Measurements from ENCODE around the gene ADD3.

DNA sequence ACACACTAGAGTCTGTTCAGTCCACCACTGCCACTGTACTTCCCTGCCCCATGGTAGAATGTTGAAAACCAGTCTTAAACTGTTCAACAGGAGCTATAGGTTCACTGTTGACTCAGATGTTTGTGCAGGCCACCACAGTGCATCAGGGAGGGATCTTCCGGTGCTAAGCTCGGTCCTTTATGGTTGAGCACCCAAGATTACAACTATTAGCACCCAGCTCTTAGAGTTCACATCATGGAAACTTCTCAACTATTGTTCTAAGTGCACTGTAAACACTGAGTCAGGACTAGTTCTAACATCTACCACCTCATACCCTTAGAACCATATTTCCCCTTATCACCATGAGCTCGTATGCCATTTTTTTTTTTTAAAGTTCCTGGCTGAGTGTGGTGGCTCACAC is 102.6 kb downstream of the ADD3 start:
- TF ChIP-seq, protein P1, sequence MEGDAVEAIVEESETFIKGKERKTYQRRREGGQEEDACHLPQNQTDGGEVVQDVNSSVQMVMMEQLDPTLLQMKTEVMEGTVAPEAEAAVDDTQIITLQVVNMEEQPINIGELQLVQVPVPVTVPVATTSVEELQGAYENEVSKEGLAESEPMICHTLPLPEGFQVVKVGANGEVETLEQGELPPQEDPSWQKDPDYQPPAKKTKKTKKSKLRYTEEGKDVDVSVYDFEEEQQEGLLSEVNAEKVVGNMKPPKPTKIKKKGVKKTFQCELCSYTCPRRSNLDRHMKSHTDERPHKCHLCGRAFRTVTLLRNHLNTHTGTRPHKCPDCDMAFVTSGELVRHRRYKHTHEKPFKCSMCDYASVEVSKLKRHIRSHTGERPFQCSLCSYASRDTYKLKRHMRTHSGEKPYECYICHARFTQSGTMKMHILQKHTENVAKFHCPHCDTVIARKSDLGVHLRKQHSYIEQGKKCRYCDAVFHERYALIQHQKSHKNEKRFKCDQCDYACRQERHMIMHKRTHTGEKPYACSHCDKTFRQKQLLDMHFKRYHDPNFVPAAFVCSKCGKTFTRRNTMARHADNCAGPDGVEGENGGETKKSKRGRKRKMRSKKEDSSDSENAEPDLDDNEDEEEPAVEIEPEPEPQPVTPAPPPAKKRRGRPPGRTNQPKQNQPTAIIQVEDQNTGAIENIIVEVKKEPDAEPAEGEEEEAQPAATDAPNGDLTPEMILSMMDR (IDR thresholded peaks at IDR 0.05; ENCODE audit: extremely low read depth in 1 of 2, insufficient read depth in 1 of 2, low read depth in 1 of 2, low read length in 2 of 2), result no peak
- TF ChIP-seq MYC (IDR thresholded peaks at IDR 0.05; ENCODE audit: low read depth, low read length) (no peak), POLR2A (IDR thresholded peaks at IDR 0.05; ENCODE audit: low read depth, low read length) (no peak), EZH2 (IDR thresholded peaks at IDR 0.05; ENCODE audit: borderline replicate concordance, low read depth, low read length, severe bottlenecking) (no peak), POLR2AphosphoS5 (IDR thresholded peaks at IDR 0.05; ENCODE audit: insufficient read depth, low read depth, low read length) (no peak), JUN (IDR thresholded peaks at IDR 0.05; ENCODE audit: borderline replicate concordance, insufficient read depth, insufficient read length, low read depth) (no peak)
